HL-60 (cell line): ENCODE data around the gene U2AF1L4.

Experiments used
- DNase-seq, 2 experiments: peaks; one replicate each; pipeline ENCODE4 v3.0.0-alpha.2; 2010 to 2020; ENCODE audit warnings: low read depth in 1 of 2, low spot score in 1 of 2
- H3K27ac ChIP-seq: fragments of 250-450 bp; sonication (Bioruptor Pico); replicated peaks from 2 replicates; pipeline ENCODE4 v1.5.1; 2020; ENCODE audit warnings: mild to moderate bottlenecking, moderate library complexity
- H3K27me3 ChIP-seq: fragments of 250-450 bp; sonication (Bioruptor Pico); 2 replicates; pipeline ENCODE4 v1.5.1; 2021; ENCODE audit warnings: mild to moderate bottlenecking, moderate library complexity; ENCODE audit not compliant: insufficient read depth, poor library complexity, severe bottlenecking
- H3K4me3 ChIP-seq: replicated peaks from 2 replicates; pipeline ENCODE4 v1.5.1; 2011; ENCODE audit warnings: mild to moderate bottlenecking, control low read depth, low read length; ENCODE audit not compliant: insufficient read depth
- GABPA ChIP-seq: IDR thresholded peaks from 2 replicates; pipeline ENCODE4 v1.6.1; 2012; ENCODE audit warnings: low read depth
- POLR2AphosphoS5 ChIP-seq: IDR thresholded peaks from 2 replicates; pipeline ENCODE4 v1.6.1; 2012; ENCODE audit warnings: low read depth
- SPI1 ChIP-seq: IDR thresholded peaks from 2 replicates; pipeline ENCODE4 v1.6.1; 2012; ENCODE audit warnings: low read depth, mild to moderate bottlenecking, borderline replicate concordance
- TF ChIP-seq, protein P1 (sequence below): IDR thresholded peaks from one replicate; pipeline ENCODE4 v1.5.1; 2011; ENCODE audit warnings: low read length, control low read depth, inconsistent platforms; ENCODE audit not compliant: insufficient read depth
- TF ChIP-seq, protein P2 (sequence below): IDR thresholded peaks from 2 replicates; pipeline ENCODE4 v1.6.1; 2012; ENCODE audit warnings: low read depth; ENCODE audit not compliant: insufficient replicate concordance

The U2AF1L4 gene

DNA sequence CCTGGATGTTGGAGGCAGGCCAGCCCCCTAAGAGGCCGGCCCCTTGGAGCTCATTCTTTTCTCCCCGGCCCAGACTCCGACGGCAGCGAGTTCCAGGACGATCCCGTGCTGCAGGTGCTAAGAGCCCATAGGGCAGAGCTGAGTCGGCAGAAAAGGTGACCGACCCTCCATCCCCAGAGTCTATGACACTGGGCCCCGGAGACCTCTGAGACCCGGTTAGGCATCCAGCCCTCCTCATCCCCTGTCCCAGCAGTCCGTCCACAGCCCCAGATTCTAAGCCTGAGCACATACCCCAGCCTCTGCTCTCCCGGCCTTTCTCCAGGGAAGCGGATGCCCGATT, 22.8 kb upstream of the U2AF1L4 start:
- TF ChIP-seq, protein P1, sequence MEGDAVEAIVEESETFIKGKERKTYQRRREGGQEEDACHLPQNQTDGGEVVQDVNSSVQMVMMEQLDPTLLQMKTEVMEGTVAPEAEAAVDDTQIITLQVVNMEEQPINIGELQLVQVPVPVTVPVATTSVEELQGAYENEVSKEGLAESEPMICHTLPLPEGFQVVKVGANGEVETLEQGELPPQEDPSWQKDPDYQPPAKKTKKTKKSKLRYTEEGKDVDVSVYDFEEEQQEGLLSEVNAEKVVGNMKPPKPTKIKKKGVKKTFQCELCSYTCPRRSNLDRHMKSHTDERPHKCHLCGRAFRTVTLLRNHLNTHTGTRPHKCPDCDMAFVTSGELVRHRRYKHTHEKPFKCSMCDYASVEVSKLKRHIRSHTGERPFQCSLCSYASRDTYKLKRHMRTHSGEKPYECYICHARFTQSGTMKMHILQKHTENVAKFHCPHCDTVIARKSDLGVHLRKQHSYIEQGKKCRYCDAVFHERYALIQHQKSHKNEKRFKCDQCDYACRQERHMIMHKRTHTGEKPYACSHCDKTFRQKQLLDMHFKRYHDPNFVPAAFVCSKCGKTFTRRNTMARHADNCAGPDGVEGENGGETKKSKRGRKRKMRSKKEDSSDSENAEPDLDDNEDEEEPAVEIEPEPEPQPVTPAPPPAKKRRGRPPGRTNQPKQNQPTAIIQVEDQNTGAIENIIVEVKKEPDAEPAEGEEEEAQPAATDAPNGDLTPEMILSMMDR, result no peak
- TF ChIP-seq SPI1 (no peak), POLR2AphosphoS5 (no peak), GABPA (no peak)
- TF ChIP-seq, protein P2, sequence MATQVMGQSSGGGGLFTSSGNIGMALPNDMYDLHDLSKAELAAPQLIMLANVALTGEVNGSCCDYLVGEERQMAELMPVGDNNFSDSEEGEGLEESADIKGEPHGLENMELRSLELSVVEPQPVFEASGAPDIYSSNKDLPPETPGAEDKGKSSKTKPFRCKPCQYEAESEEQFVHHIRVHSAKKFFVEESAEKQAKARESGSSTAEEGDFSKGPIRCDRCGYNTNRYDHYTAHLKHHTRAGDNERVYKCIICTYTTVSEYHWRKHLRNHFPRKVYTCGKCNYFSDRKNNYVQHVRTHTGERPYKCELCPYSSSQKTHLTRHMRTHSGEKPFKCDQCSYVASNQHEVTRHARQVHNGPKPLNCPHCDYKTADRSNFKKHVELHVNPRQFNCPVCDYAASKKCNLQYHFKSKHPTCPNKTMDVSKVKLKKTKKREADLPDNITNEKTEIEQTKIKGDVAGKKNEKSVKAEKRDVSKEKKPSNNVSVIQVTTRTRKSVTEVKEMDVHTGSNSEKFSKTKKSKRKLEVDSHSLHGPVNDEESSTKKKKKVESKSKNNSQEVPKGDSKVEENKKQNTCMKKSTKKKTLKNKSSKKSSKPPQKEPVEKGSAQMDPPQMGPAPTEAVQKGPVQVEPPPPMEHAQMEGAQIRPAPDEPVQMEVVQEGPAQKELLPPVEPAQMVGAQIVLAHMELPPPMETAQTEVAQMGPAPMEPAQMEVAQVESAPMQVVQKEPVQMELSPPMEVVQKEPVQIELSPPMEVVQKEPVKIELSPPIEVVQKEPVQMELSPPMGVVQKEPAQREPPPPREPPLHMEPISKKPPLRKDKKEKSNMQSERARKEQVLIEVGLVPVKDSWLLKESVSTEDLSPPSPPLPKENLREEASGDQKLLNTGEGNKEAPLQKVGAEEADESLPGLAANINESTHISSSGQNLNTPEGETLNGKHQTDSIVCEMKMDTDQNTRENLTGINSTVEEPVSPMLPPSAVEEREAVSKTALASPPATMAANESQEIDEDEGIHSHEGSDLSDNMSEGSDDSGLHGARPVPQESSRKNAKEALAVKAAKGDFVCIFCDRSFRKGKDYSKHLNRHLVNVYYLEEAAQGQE, result no peak
- Histone ChIP-seq H3K27ac (no peak overlapping the region), H3K4me3 (no peak overlapping the region), H3K27me3 (no peaks in the 10 kb centered on the region)
- no peak for DNase-seq

DNA sequence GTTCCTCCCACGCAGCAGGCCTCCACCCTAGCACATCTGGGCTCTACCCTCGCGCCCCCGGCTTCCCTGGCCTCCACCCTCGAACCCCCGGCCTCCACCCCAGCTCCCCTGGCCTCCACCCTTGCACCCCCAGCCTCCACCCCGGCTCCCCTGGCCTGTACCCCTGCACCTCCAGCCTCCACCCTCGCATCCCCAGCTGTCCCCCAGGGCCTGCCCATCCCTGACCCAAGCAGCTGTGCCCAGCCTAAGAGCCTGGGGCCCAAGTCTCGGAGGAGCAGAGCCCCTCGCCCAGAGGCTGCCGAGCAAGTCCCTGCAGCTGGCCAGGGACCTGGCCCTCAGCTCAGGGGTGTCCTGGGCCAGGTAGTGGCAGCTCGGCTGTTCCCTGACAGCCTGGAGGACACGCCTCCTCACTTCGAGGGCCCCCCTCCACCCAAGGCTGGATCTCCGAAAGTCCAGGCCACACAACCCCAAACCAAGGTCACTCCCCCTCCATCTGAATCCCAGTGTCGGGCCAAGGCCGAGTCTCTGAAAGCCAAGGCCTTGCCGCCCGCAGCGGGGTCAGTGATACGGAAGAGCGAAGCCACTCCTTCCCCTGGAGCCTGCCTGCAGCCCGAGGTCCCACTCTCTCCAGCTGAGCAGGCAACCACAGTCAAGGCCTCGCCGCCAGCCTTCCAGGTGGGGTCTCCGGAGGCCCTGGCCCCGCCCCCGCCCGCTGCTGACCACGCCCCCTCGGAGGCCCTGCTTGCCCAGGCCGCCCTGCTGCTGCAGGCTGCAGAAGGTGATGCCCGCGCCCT, 22.3 kb upstream of the U2AF1L4 start:
- H3K27ac ChIP-seq, result no peak overlapping the region
- H3K4me3 ChIP-seq, result no peak overlapping the region
- no peak for TF ChIP-seq SPI1
- H3K27me3 ChIP-seq, result no peaks in the 10 kb centered on the region
- no peak for DNase-seq

DNA sequence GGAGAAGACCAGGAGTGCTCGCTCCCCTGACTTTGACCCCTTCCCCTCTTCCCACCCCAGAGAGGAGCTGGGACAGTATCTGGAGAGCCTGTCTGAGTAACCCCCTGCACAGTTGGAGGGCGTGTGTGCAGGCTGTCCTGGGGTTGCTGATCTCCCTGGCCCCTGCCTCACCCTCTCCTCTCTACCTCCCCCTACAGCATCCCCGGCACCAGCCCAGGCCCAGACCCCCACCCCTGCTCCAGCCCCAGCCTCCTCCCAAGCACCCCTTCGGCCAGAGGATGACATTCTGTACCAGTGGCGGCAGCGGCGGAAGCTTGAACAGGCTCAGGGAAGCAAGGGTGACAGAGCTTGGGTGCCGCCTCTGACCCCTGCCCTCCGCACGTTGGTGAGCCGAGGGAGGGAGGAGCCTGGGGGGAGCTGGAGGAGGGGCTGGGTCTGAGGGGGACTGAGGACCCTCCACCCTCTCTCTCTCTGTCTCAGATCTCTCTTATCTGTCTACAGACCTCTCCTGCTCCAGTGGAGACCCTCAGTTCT, 21.4 kb upstream of the U2AF1L4 start:
- DNase-seq, result no peak
- Histone ChIP-seq H3K4me3 (no peak overlapping the region), H3K27ac (no peak overlapping the region), H3K27me3 (no peaks in the 10 kb centered on the region)
- TF ChIP-seq GABPA (no peak), SPI1 (no peak), POLR2AphosphoS5 (no peak)
- TF ChIP-seq, protein P1, result no peak
- TF ChIP-seq, protein P2, result no peak

DNA sequence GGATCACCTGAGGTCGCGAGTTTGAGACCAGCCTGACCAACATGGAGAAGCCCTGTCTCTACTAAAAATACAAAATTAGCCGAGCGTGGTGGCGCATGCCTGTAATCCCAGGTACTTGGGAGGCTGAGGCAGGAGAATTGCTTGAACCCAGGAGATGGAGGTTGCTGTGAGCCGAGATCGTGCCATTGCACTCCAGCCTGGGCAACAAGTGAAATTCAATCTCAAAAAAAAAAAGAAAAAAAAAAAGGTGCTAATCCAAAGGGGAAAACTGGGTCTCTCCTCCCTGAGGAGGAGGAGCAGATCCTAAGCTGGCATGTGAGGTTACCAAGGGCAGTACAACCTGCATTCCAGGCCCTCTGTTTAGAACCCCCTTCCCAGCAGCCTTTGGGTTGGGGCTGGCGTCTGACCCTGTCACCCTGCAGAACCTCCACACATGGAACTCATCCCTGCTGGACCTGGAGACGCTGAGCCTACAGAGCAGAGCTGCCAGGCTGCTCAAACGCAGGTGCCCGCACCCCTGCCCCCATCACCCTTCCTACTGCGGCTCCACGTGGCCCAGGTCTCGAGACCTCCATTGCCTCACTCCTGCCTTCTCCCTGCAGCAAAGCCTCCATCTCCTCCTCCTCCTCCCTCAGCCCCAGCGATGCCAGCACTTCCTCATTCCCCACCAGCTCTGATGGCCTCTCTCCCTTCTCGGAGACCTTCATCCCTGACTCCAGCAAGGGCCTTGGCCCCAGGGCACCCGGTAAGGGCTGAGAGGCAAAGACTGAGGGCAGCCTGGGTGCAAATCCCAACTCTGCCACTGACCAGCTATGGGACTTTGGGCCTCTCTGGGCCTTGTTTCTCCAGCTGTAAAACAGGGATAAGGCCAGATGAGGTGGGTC, 19.5 kb upstream of the U2AF1L4 start:
- TF ChIP-seq GABPA, result no peak
- peak; percentile 82; the same call in 1 of the 2 replicates for TF ChIP-seq SPI1
- Histone ChIP-seq H3K27me3 (no peaks in the 10 kb centered on the region), H3K27ac (no peak overlapping the region), H3K4me3 (no peak overlapping the region)
- peak in 1 of 2 experiments; percentile 27 for DNase-seq
